PC-3 (cell line): ENCODE results near the gene TTC28. TPM values are rescaled to one million over a fixed set of nuclear protein-coding genes. Genes with fewer than 3 reads are reported as not detected.

Experiments used
- ATAC-seq: fragments of 200-7000 bp; cut with Tn5 transposase; 2 replicates; pipeline ENCODE4 v1.9.1; 2020; ENCODE audit warnings: mild to moderate bottlenecking, moderate library complexity
- BruUV-seq: library from RNA; stranded (reverse); fragments of 400-500 nt; replicated peaks from 2 replicates; lab custom pipeline; 2021; lab: Mats Ljungman, UMichigan
- CTCF ChIA-PET: fragments of 300-600 bp; sonication (Branson Sonifier 250); formaldehyde crosslinking; loops from one replicate; lab custom pipeline; 2022; ENCODE audit warnings: antibody characterized with exemption; lab: Charles Lee
- POLR2A ChIA-PET: fragments of 300-600 bp; sonication (Branson Sonifier 250); formaldehyde crosslinking; loops from one replicate; lab custom pipeline; 2022; ENCODE audit warnings: antibody characterized with exemption; ENCODE audit not compliant: unreplicated experiment; lab: Charles Lee
- DNase-seq: peaks from one replicate; pipeline ENCODE4 v3.0.0-alpha.2; 2015
- H2AFZ ChIP-seq: fragments of 300-600 bp; sonication (generic); 2 replicates; pipeline ENCODE4 v1.6.0; 2016; ENCODE audit warnings: antibody characterized with exemption, low read length
- H3F3A ChIP-seq: fragments of 300-600 bp; sonication (generic); one replicate; pipeline ENCODE4 v1.6.0; 2017; ENCODE audit warnings: antibody characterized with exemption, low read length, control low read depth, mild to moderate bottlenecking; ENCODE audit not compliant: unreplicated experiment
- H3K27ac ChIP-seq: fragments of 300-600 bp; sonication (generic); 2 replicates; pipeline ENCODE4 v1.5.1; 2016; ENCODE audit warnings: mild to moderate bottlenecking, low read length
- H3K27me3 ChIP-seq: fragments of 300-600 bp; sonication (generic); 2 replicates; pipeline ENCODE4 v1.6.1; 2016; ENCODE audit warnings: low read length, mixed read lengths
- H3K36me3 ChIP-seq: fragments of 300-600 bp; sonication (generic); 2 replicates; pipeline ENCODE4 v1.6.1; 2016; ENCODE audit warnings: low read depth, mixed run types, low read length, mixed read lengths
- H3K4me1 ChIP-seq: fragments of 300-600 bp; sonication (generic); 2 replicates; pipeline ENCODE4 v1.5.1; 2016; ENCODE audit warnings: low read length; ENCODE audit not compliant: insufficient read depth
- H3K4me2 ChIP-seq: fragments of 300-600 bp; sonication (generic); 2 replicates; pipeline ENCODE4 v1.6.0; 2016; ENCODE audit warnings: low read length
- H3K4me3 ChIP-seq: fragments of 300-600 bp; sonication (generic); 2 replicates; pipeline ENCODE4 v1.5.1; 2016; ENCODE audit warnings: mild to moderate bottlenecking, low read length, mixed read lengths
- H3K79me2 ChIP-seq: fragments of 300-600 bp; sonication (generic); 2 replicates; pipeline ENCODE4 v1.6.1; 2017; ENCODE audit warnings: low read length, mixed read lengths
- H3K9ac ChIP-seq: fragments of 300-600 bp; sonication (generic); 2 replicates; pipeline ENCODE4 v1.6.0; 2016; ENCODE audit warnings: mild to moderate bottlenecking, low read length
- H3K9me2 ChIP-seq: fragments of 300-600 bp; sonication (generic); replicated peaks from 2 replicates; pipeline ENCODE4 v1.6.1; 2016; ENCODE audit warnings: mixed run types, low read length, mixed read lengths
- H3K9me3 ChIP-seq: fragments of 300-600 bp; sonication (generic); 2 replicates; pipeline ENCODE4 v1.6.1; 2016; ENCODE audit warnings: low read length, mixed read lengths
- H4K20me1 ChIP-seq: fragments of 300-600 bp; sonication (generic); 2 replicates; pipeline ENCODE4 v1.6.1; 2016; ENCODE audit warnings: low read length, mixed read lengths
- EZH2 ChIP-seq: fragments of 300-600 bp; sonication (generic); IDR thresholded peaks from one replicate; pipeline ENCODE4 v1.6.1; 2017; ENCODE audit warnings: antibody characterized with exemption, mild to moderate bottlenecking, low read length; ENCODE audit not compliant: unreplicated experiment
- EZH2phosphoT487 ChIP-seq: fragments of 300-600 bp; sonication (generic); IDR thresholded peaks from 2 replicates; pipeline ENCODE4 v1.6.1; 2018; ENCODE audit warnings: mild to moderate bottlenecking, antibody characterized with exemption, low read length, borderline replicate concordance
- intact Hi-C: fragments of 100-400 bp; cut with micrococcal nuclease; formaldehyde crosslinking; loops from 2 replicates; pipeline ENCODE4 v1.9.0; 2023
- total RNA-seq: library from RNA; depleted of rRNA; stranded (reverse); fragments of >200 nt; gene quantifications from 2 replicates; pipeline ENCODE4 v1.2.3, GENCODE V29; 2014
- TF ChIP-seq, protein P1 (sequence below): fragments of 300-600 bp; sonication (generic); conservative IDR thresholded peaks from 2 replicates; pipeline ENCODE4 v1.5.1; 2017; ENCODE audit warnings: antibody characterized with exemption, low read depth, mild to moderate bottlenecking, low read length

Gene TTC28
- total RNA-seq, 1 experiment from 2014 or later = 6.3 TPM

GRCh38 chr22:28398981-28399380 lies 280.7 kb downstream of the TTC28 start:
- H3K4me2 ChIP-seq = no peak overlapping the region
- POLR2A ChIA-PET = no interaction called here
- intact Hi-C loops = no loop called here
- no peaks in the 10 kb centered on the region for H3K9me3 ChIP-seq
- no peaks in the 10 kb centered on the region for H3F3A ChIP-seq
- no peaks in the 10 kb centered on the region for H3K79me2 ChIP-seq
- no peak for ATAC-seq
- H3K4me1 ChIP-seq = 0 out of 2 replicates have a peak, but pooled peaks cover 4% of the 10 kb centered on the region
- BruUV-seq = no TSS peak
- CTCF ChIA-PET = interaction anchor here (0.6 kb wide), 1 partner anchor 608 kb away, joined by 11 read pairs; no protein-coding TSS in a partner anchor
- no peak overlapping the region for H3K4me3 ChIP-seq
- no peak overlapping the region for H3K9ac ChIP-seq
- TF ChIP-seq EZH2 (no peak), EZH2phosphoT487 (no peak)
- TF ChIP-seq, protein P1, sequence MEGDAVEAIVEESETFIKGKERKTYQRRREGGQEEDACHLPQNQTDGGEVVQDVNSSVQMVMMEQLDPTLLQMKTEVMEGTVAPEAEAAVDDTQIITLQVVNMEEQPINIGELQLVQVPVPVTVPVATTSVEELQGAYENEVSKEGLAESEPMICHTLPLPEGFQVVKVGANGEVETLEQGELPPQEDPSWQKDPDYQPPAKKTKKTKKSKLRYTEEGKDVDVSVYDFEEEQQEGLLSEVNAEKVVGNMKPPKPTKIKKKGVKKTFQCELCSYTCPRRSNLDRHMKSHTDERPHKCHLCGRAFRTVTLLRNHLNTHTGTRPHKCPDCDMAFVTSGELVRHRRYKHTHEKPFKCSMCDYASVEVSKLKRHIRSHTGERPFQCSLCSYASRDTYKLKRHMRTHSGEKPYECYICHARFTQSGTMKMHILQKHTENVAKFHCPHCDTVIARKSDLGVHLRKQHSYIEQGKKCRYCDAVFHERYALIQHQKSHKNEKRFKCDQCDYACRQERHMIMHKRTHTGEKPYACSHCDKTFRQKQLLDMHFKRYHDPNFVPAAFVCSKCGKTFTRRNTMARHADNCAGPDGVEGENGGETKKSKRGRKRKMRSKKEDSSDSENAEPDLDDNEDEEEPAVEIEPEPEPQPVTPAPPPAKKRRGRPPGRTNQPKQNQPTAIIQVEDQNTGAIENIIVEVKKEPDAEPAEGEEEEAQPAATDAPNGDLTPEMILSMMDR = no peak
- H3K27ac ChIP-seq = no peak overlapping the region
- H3K36me3 ChIP-seq = no peaks in the 10 kb centered on the region
- H3K9me2 ChIP-seq = no peaks in the 10 kb centered on the region
- no peak for DNase-seq
- H2AFZ ChIP-seq = no peak overlapping the region
- H4K20me1 ChIP-seq = no peaks in the 10 kb centered on the region
- no peaks in the 10 kb centered on the region for H3K27me3 ChIP-seq

- ChIA-PET CTCF (no interaction called here), POLR2A (no interaction called here)
- Histone ChIP-seq H3K79me2 (no peaks in the 10 kb centered on the region), H3K36me3 (no peaks in the 10 kb centered on the region), H3F3A (no peaks in the 10 kb centered on the region), H3K9ac (no peak overlapping the region), H3K9me2 (no peaks in the 10 kb centered on the region), H3K4me2 (no peak overlapping the region), H4K20me1 (no peaks in the 10 kb centered on the region), H3K4me1 (0 out of 2 replicates have a peak, but pooled peaks cover 4% of the 10 kb centered on the region), H3K9me3 (no peaks in the 10 kb centered on the region), H2AFZ (no peak overlapping the region), H3K27me3 (no peaks in the 10 kb centered on the region), H3K4me3 (no peak overlapping the region), H3K27ac (no peak overlapping the region)
- BruUV-seq = no TSS peak
- TF ChIP-seq EZH2phosphoT487 (no peak), EZH2 (no peak)
- TF ChIP-seq, protein P1 = no peak
- no peak for DNase-seq
- ATAC-seq = no peak
- intact Hi-C loops = no loop called here
Measured at GRCh38 chr22:28398355-28398754, 281.3 kb downstream of the TTC28 start.

DNA sequence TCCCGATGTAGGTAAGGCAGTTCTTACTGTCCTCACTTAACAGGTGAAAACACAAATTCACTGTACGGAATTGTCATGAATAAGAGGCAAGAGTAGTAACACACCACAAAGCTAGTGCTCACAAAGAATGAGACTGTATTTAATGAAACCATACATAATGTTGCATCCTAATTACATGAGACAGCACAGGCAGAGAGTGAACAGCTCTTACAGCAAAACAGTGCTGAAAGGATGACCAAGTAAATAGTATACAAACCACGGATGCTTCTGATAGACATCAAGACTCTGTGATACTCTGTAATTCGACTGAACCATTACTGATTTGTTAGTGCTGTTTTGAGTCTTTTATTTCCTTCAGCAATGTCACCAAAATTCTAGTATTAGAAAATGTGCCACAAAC lies 282.3 kb downstream of the TTC28 start:
- no peak for ATAC-seq
- TF ChIP-seq EZH2phosphoT487 = no peak
- no peak for TF ChIP-seq EZH2
- TF ChIP-seq, protein P1 = no peak
- no peaks in the 10 kb centered on the region for H3K9me3 ChIP-seq
- no peak overlapping the region for H2AFZ ChIP-seq
- no peak overlapping the region for H3K4me2 ChIP-seq
- no peak overlapping the region for H3K4me3 ChIP-seq
- DNase-seq = no peak
- H3K36me3 ChIP-seq = no peaks in the 10 kb centered on the region
- H3K27ac ChIP-seq = no peak overlapping the region
- intact Hi-C loops = no loop called here
- H3K9ac ChIP-seq = no peak overlapping the region
- no peaks in the 10 kb centered on the region for H3K27me3 ChIP-seq
- no peaks in the 10 kb centered on the region for H3K9me2 ChIP-seq
- BruUV-seq = no TSS peak
- POLR2A ChIA-PET = no interaction called here
- no peaks in the 10 kb centered on the region for H3K79me2 ChIP-seq
- 0 out of 2 replicates have a peak, but pooled peaks cover 4% of the 10 kb centered on the region for H3K4me1 ChIP-seq
- CTCF ChIA-PET = no interaction called here
- H3F3A ChIP-seq = no peaks in the 10 kb centered on the region
- no peaks in the 10 kb centered on the region for H4K20me1 ChIP-seq
